Muscle of back (tissue), 13 donors: ENCODE measurements around the gene MAGEB6. TPM values are rescaled to one million over a fixed set of nuclear protein-coding genes. Genes with fewer than 3 reads are reported as not detected.
"Not testable (repeated sequence)": the region's sequence is repeated elsewhere in the genome, so short reads cannot be mapped to it uniquely, and the experiment has no call there.

Experiments
- DNase-seq, 3 donors: peaks; one replicate each; pipeline versions ENCODE4 v3.0.0 to v3.0.0-alpha.2; 2013
- long read RNA-seq, 9 donors: transcript quantifications; one replicate each; lab custom pipeline, GENCODE V29; 2026
- polyA plus RNA-seq, 10 donors: library from polyadenylated mRNA; unstranded; fragments of 120-200 nt; gene quantifications; one replicate each; pipeline ENCODE4 v1.2.1, GENCODE V29; 2013; ENCODE audit not compliant: insufficient read length in 10 of 10

Gene MAGEB6, protein sequence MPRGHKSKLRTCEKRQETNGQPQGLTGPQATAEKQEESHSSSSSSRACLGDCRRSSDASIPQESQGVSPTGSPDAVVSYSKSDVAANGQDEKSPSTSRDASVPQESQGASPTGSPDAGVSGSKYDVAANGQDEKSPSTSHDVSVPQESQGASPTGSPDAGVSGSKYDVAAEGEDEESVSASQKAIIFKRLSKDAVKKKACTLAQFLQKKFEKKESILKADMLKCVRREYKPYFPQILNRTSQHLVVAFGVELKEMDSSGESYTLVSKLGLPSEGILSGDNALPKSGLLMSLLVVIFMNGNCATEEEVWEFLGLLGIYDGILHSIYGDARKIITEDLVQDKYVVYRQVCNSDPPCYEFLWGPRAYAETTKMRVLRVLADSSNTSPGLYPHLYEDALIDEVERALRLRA
- not detected for polyA plus RNA-seq
- long read RNA-seq, donor 1 = 0 reads
- long read RNA-seq, donor 2 = 0 reads
- long read RNA-seq, donor 3 = 0 reads
- long read RNA-seq, donor 4 = 0 reads
- long read RNA-seq, donor 5 = 0 reads
- long read RNA-seq, donor 6 = 0 reads
- long read RNA-seq, donor 7 = 0 reads
- long read RNA-seq, donor 8 = 0 reads
- long read RNA-seq, donor 9 = 0 reads

DNA sequence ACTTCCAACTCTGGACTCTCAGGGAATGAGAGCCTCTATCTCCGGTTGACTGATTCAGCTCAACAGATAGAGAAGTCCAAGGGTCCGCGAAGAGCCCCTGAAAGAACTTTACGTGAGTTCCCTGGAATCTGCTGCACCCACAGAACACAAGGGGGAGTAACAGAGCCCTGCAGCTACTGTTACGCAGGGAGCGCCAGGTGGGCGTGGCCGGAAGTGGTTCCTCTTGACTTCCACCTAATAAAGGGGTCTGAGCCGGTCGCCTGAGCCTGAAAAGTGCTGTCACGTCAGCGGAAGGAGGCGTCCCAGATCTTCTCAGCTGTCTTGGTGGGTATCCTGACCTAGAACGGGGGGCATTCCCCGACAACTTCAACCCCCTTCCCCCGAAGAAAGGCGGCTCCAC is at the start of gene MAGEB6:
Gene MAGEB6 (plus strand): TSS at position 237 of the 400 bp plus-strand sequence. CDS start 1,407 bp downstream, outside the sequence.
- DNase-seq = no peak

DNA sequence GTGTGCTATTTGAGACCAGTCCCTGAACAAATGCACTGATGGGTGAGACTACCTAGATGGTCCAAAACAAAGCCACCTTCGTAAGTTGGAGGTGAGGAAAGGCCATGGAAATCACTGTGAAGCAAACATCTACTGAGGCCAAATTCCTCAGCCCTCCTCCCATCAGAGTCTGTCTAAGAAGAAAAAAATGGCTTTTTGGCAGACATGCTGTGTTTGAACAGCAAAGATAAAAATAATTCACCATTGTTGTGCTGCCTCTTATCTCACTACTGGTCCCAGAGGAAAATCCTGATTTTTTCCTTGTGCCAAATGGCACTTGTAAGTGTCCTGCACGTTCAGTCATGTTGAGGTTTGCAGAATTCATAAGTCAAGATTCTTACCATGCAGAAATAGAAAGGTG is 46.2 kb upstream of the MAGEB6 start:
- DNase-seq = peak in 1 of 3 donors; percentile 0

DNA sequence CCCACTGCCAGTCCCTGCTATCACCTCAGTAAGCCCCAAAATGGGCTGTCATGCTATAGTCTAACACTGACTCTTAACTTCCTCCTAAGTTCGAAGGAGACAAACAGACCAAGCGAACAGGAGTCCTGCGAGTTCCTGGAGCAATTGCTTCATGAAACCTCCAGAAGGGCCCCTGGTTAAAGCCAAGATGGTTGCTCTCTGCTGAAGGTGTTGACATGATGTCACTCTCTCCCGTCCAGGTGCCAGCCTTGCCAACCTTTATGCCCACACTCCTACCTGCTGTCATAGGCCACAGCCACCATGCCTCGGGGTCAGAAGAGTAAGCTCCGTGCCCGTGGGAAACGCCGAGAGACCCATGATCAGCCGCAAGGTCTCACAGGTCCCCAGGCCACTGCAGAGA is 31.9 kb upstream of the MAGEB6 start, which contains the start of gene MAGEB6B:
Gene MAGEB6B (plus strand): TSS at position 301 of the 400 bp plus-strand sequence. CDS start 0 bp downstream, at position 301.
- DNase-seq = no peak

GRCh38 chrX:26203561-26203960 is 11.3 kb downstream of the MAGEB6 start:
- no peak for DNase-seq

DNA sequence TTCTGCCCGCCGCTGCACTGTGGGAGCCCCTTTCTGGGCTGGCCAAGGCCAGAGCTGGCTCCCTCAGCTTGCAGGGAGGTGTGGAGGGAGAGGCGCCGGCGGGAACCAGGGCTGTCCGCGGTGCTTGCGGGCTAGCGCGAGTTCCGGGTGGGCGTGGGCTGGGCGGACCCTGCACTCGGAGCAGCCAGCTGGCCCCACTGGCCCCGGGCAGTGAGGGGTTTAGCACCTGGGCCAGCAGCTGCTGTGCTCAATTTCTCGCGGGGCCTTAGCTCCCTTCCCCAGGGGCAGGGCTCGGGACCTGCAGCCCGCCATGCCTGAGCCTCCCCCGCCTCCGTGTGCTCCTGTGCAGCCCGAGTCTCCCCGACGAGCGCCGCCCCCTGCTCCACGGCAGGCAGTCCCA is 12.5 kb downstream of the MAGEB6 start:
- not testable (repeated sequence) for DNase-seq

- DNase-seq = no peak
Observed at GRCh38 chrX:26208012-26208411, 15.8 kb downstream of the MAGEB6 start.

GRCh38 chrX:26215869-26216268 is 23.6 kb downstream of the MAGEB6 start, which contains the start of gene MAGEB5:
Gene MAGEB5, plus strand, starts transcription at chrX:26216169. Its CDS starts 1,133 bp downstream, at chrX:26217302.
- DNase-seq = no peak

- no peak for DNase-seq
Observed at GRCh38 chrX:26219351-26219750, 27.1 kb downstream of the MAGEB6 start.

- DNase-seq = no peak
Observed at GRCh38 chrX:26234177-26234576, 41.9 kb downstream of the MAGEB6 start.

Other genes with a start within 250 kb of the MAGEB6 start
- gene MAGEB18, start 54.1 kb upstream of the MAGEB6 start, polyA plus RNA-seq = not detected
- gene MAGEB6B, start 31.8 kb upstream of the MAGEB6 start, polyA plus RNA-seq = not detected
- gene MAGEB5, start 23.7 kb downstream of the MAGEB6 start, polyA plus RNA-seq = not detected